HG03460 (cell line): ENCODE measurements around the gene SYT15B.
"Not testable (repeated sequence)": the region's sequence is repeated elsewhere in the genome, so short reads cannot be mapped to it uniquely, and the experiment has no call there.

Experiments
- ATAC-seq: cut with Tn5 transposase; IDR thresholded peaks from one replicate; pipeline ENCODE4 v1.9.1; 2021; ENCODE audit not compliant: unreplicated experiment

The SYT15B gene

GRCh38 chr10:47730911-47731310, 32.5 kb downstream of the SYT15B start:
- not testable (repeated sequence) for ATAC-seq

DNA sequence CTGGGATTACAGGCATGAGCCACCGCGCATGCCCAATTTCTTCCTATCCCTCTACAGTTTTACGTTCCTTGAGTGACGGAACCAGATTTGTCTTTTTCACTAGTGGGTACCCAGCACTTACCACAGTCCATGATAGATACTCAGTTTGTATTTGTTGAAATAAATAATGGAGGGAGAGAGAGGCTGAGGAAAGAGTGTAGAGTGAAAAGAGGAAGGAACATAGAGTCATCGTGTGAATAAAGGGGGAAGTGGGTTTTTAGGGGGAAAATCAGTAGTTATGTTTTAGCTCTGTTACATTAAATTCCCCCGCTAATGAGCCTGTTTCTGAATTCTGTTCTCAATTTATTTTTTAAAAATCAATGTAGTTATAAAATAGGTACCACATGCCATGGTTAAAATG, 37.7 kb downstream of the SYT15B start:
- not testable (repeated sequence) for ATAC-seq

GRCh38 chr10:47725047-47725446, 38.3 kb downstream of the SYT15B start:
- not testable (repeated sequence) for ATAC-seq

- ATAC-seq: not testable (repeated sequence)
These were observed 39.3 kb downstream of the SYT15B start for GRCh38 chr10:47724119-47724518.

GRCh38 chr10:47723362-47723761, 40.0 kb downstream of the SYT15B start:
- ATAC-seq: not testable (repeated sequence)

GRCh38 chr10:47717011-47717769, 46.2 kb downstream of the SYT15B start:
- ATAC-seq: not testable (repeated sequence)
